ENCODE measurements around the gene ESAM.

ESAM gene

GRCh38 chr11:124751741-124752470 is 10.2 kb downstream of the ESAM start, which contains the start of gene VSIG2:
VSIG2 (minus strand) TSS chr11:124752255; CDS start chr11:124752137, 118 bp downstream.
- no peak for DNase-seq

GRCh38 chr11:124751391-124751740 is 10.7 kb downstream of the ESAM start:
- DNase-seq: no peak

GRCh38 chr11:124749912-124750311 is 12.2 kb downstream of the ESAM start:
- DNase-seq: no peak

GRCh38 chr11:124748481-124749343 is 13.4 kb downstream of the ESAM start:
- DNase-seq: no peak

GRCh38 chr11:124748100-124748418 is 14.0 kb downstream of the ESAM start:
- no peak for DNase-seq

GRCh38 chr11:124747406-124748099 is 14.5 kb downstream of the ESAM start:
- no peak for DNase-seq

- no peak for DNase-seq
Measured at GRCh38 chr11:124746621-124747243, 15.4 kb downstream of the ESAM start.

GRCh38 chr11:124745835-124746620 is 16.1 kb downstream of the ESAM start:
- DNase-seq: no peak

- DNase-seq: no peak
Measured at GRCh38 chr11:124745270-124745834, 16.7 kb downstream of the ESAM start.

GRCh38 chr11:124743050-124743449 is 19.0 kb downstream of the ESAM start:
- no peak for DNase-seq

- DNase-seq: no peak
Measured at GRCh38 chr11:124742555-124742954, 19.5 kb downstream of the ESAM start.

GRCh38 chr11:124740277-124740882 is 21.7 kb downstream of the ESAM start:
- no peak for DNase-seq

- DNase-seq: no peak
Measured at GRCh38 chr11:124739479-124740276, 22.4 kb downstream of the ESAM start, which contains the start of gene NRGN. NRGN (plus strand) TSS chr11:124739942; CDS start chr11:124740085, 143 bp downstream.

GRCh38 chr11:124738713-124739478 is 23.2 kb downstream of the ESAM start:
- no peak for DNase-seq

GRCh38 chr11:124737638-124738305 is 24.3 kb downstream of the ESAM start:
- no peak for DNase-seq

- no peak for DNase-seq
Measured at GRCh38 chr11:124736736-124737135, 25.4 kb downstream of the ESAM start.

- DNase-seq: no peak
Measured at GRCh38 chr11:124732230-124732629, 29.9 kb downstream of the ESAM start.

GRCh38 chr11:124729571-124729970 is 32.5 kb downstream of the ESAM start:
- DNase-seq: no peak

GRCh38 chr11:124728134-124728533 is 34.0 kb downstream of the ESAM start:
- no peak for DNase-seq

Measured in SIG-M5 (cell line).